HEK293T (cell line): ENCODE data around the gene RPA1.

Experiments used
- FOXA1 ChIP-seq: fragments of 450-650 bp; IDR thresholded peaks from 2 replicates; pipeline ENCODE4 v1.6.1; 2016; ENCODE audit warnings: mild to moderate bottlenecking
- FOXK2 ChIP-seq: fragments of 450-650 bp; IDR thresholded peaks from 2 replicates; pipeline ENCODE4 v1.6.1; 2016; ENCODE audit warnings: mild to moderate bottlenecking
- LEF1 ChIP-seq: fragments of 450-650 bp; IDR thresholded peaks from 2 replicates; pipeline ENCODE4 v1.6.1; 2017; ENCODE audit warnings: mild to moderate bottlenecking, borderline replicate concordance
- TARDBP ChIP-seq: fragments of 450-650 bp; IDR thresholded peaks from 2 replicates; pipeline ENCODE4 v1.6.1; 2016

GRCh38 chr17:1803280-1803679 is 26.5 kb upstream of the RPA1 start:
- TF ChIP-seq LEF1, result no peak
- TF ChIP-seq FOXK2, result no peak
- TF ChIP-seq TARDBP, result no peak
- TF ChIP-seq FOXA1, result no peak
